HEK293T (cell line): Measurements from ENCODE around the gene KIF3A.

ENCODE experiments used
- BHLHE40 ChIP-seq: fragments of 450-650 bp; IDR thresholded peaks from 2 replicates; pipeline ENCODE4 v1.6.1; 2016; ENCODE audit warnings: mild to moderate bottlenecking, moderate library complexity, borderline replicate concordance
- ELF4 ChIP-seq: fragments of 450-650 bp; IDR thresholded peaks from 2 replicates; pipeline ENCODE4 v1.6.1; 2017; ENCODE audit warnings: antibody characterized with exemption
- FOXK2 ChIP-seq: fragments of 450-650 bp; IDR thresholded peaks from 2 replicates; pipeline ENCODE4 v1.6.1; 2016; ENCODE audit warnings: mild to moderate bottlenecking
- NFRKB ChIP-seq: fragments of 450-650 bp; IDR thresholded peaks from 2 replicates; pipeline ENCODE4 v1.6.1; 2016; ENCODE audit warnings: mild to moderate bottlenecking, moderate library complexity
- SUZ12 ChIP-seq: fragments of 450-650 bp; IDR thresholded peaks from 2 replicates; pipeline ENCODE4 v1.6.1; 2016; ENCODE audit warnings: mild to moderate bottlenecking
- TF ChIP-seq, protein P1 (sequence below): fragments of 450-650 bp; IDR thresholded peaks from 2 replicates; pipeline ENCODE4 v1.6.1; 2016

DNA sequence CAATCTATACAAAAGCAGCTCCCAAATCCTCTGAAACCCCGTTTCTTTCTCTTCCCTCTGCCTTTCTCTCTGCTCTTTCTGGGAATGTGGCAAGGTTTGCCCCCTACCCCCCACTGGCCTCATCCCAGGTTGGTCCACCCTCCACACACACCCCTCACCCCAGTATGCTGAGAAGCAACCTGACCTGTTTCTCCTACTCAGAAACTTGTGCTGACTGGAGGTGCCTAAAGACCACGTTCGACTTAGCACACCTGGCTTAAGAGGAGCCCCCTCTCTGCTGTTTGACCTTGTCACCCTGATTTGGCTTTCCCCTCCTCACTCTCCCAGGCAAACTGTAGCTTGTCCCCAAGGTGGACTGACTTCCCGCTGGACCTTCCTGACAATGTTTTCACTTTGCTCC, 40.8 kb upstream of the KIF3A start:
- TF ChIP-seq FOXK2: no peak
- TF ChIP-seq ELF4: no peak
- TF ChIP-seq BHLHE40: no peak
- no peak for TF ChIP-seq SUZ12
- TF ChIP-seq, protein P1, sequence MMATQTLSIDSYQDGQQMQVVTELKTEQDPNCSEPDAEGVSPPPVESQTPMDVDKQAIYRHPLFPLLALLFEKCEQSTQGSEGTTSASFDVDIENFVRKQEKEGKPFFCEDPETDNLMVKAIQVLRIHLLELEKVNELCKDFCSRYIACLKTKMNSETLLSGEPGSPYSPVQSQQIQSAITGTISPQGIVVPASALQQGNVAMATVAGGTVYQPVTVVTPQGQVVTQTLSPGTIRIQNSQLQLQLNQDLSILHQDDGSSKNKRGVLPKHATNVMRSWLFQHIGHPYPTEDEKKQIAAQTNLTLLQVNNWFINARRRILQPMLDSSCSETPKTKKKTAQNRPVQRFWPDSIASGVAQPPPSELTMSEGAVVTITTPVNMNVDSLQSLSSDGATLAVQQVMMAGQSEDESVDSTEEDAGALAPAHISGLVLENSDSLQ: no peak
- no peak for TF ChIP-seq NFRKB
